Upper lobe of right lung (tissue), 1 donor: ENCODE data around the gene HOXD9. TPM values are rescaled to one million over a fixed set of nuclear protein-coding genes. Genes with fewer than 3 reads are reported as not detected.

Experiments
- ATAC-seq: fragments of 200-7000 bp; cut with Tn5 transposase; one replicate; pipeline ENCODE4 v1.9.1; 2020; ENCODE audit warnings: mild to moderate bottlenecking, moderate library complexity
- DNase-seq: peaks from one replicate; pipeline ENCODE4 v3.0.0-alpha.2; 2020
- H3K27ac ChIP-seq: fragments of 200-600 bp; one replicate; pipeline ENCODE4 v1.8.0; 2022
- H3K27me3 ChIP-seq: fragments of 200-600 bp; one replicate; pipeline ENCODE4 v1.8.0; 2022; ENCODE audit warnings: mild to moderate bottlenecking
- H3K36me3 ChIP-seq: fragments of 200-600 bp; one replicate; pipeline ENCODE4 v1.8.0; 2022
- H3K4me1 ChIP-seq: fragments of 200-600 bp; one replicate; pipeline ENCODE4 v1.8.0; 2022
- H3K4me3 ChIP-seq: fragments of 200-600 bp; one replicate; pipeline ENCODE4 v1.8.0; 2022; ENCODE audit warnings: mild to moderate bottlenecking
- H3K9me3 ChIP-seq: fragments of 200-600 bp; one replicate; pipeline ENCODE4 v1.8.0; 2022
- CTCF ChIP-seq: fragments of 200-600 bp; IDR thresholded peaks from one replicate; pipeline ENCODE4 v1.8.0; 2022; ENCODE audit warnings: antibody characterized with exemption
- intact Hi-C: fragments of 100-400 bp; cut with DNase I; formaldehyde crosslinking; loops from one replicate; pipeline ENCODE4 v1.11.0; 2022
- total RNA-seq: library from RNA; stranded (reverse); fragmentation: NEBNext Ultra II Directional; extraction: Animal tissue kit (Norgen Biotek cat#: 25700); gene quantifications from one replicate; pipeline ENCODE4 v1.2.1, GENCODE V29; 2021
- donor health status: DM: no; HTN: yes; CAD: no; lungs with severe emphysema.

Gene HOXD9
- total RNA-seq, 1 donor from 2014 or later, result 1.6 TPM

DNA sequence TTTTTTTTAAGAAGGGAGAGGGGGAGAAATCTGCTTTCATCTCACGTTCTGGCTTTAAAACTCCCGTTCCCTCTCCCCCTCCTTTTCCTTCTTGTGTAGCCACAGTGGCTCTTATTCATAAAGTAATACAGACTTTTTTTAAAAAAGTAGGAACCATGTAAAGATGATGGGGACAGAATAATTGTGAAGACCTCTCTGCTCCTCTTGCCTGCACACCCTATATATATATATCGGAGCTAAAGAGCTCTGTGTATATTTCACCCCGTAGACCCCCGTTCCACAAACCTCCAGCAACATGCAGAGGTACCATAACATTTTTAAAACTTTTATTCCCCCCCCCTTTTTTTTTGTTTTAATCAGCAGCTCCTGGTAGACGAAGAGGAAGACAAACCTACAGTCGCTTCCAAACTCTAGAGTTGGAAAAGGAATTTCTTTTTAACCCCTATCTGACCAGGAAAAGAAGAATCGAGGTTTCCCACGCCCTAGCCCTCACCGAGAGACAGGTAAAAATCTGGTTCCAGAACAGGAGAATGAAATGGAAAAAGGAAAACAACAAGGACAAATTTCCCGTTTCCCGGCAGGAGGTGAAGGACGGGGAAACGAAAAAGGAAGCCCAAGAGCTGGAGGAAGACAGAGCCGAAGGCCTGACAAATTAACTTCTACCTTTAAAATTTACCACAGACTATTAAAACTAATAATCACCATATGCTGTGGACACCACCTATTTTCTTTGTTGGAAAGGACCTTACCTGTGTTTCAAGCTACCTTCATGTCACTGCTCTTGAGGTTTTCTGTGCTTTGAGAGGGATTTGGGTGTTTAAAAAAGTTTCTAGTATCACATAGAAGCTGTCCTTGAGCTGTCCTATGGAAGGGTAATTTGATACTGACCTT lies 8.7 kb downstream of the HOXD9 start:
- Histone ChIP-seq H3K27me3 (peaks cover 94% of the 10 kb centered on the region), H3K9me3 (no peaks in the 10 kb centered on the region), H3K36me3 (no peaks in the 10 kb centered on the region), H3K4me3 (peak overlapping the region; percentile 26), H3K27ac (no peak overlapping the region), H3K4me1 (peaks cover 5% of the 10 kb centered on the region)
- TF ChIP-seq CTCF, result no peak
- DNase-seq, result no peak
- ATAC-seq, result no peak
- intact Hi-C loops, result loop anchor here (10.0 kb wide), 2 partner anchors 324 to 424 kb away; no protein-coding TSS in a partner anchor

- H3K27me3 ChIP-seq, result peaks cover 94% of the 10 kb centered on the region
- ATAC-seq, result no peak
- DNase-seq, result no peak
- peaks cover 11% of the 10 kb centered on the region for H3K4me1 ChIP-seq
- no peaks in the 10 kb centered on the region for H3K9me3 ChIP-seq
- intact Hi-C loops, result loop anchor here (10.0 kb wide), 2 partner anchors 323 to 423 kb away; no protein-coding TSS in a partner anchor
- H3K36me3 ChIP-seq, result no peaks in the 10 kb centered on the region
- H3K4me3 ChIP-seq, result no peak overlapping the region
- H3K27ac ChIP-seq, result no peak overlapping the region
- no peak for TF ChIP-seq CTCF
Observed at GRCh38 chr2:176131848-176132158, 9.3 kb downstream of the HOXD9 start.

DNA sequence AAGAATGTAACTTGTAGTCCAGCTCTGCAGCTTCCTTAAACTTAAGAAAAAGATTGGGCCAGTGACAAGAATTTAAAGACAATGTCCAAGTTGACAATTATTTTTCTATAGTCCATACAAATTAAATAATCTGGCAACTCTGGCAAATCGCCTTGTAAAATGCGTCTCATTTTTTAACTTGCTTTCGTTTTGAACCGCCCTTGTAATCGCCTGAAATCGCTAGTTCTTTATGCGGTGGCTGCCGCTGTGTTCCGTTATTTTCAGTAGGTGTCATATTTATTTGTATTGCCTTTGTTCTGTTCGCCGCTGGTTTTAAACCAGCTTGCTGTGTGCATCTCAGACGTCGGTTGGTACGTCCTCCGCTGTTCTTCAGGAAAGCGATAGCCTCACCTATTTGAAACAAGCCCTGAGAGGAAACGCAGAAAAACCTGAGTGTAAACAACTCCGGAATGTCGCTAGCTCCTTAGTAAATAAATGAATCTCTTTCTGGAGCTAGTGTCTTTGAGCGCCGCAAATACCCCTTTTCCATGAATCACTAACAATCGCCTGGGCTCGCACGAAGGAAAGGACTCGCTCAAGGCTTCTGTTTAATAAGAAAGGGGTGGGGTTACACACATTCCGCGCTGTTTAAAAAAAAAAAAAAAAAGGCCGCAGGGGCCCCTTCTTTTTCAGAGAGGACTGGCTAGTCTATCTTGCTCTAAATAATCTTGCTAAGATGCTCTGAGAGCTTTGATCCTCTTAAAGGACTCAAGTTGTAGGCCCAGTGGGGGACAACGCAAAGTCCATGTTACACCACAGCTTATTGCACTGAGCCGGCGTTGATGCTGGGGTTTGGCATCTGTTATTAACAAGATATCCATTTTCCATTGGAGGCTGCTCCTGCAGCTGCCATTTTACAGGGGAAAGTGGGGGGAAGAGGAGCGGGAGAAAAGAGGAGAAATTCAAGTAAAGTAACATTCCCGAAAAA lies 10.0 kb downstream of the HOXD9 start:
- Histone ChIP-seq H3K36me3 (no peaks in the 10 kb centered on the region), H3K9me3 (no peaks in the 10 kb centered on the region), H3K4me1 (peaks cover 12% of the 10 kb centered on the region), H3K4me3 (peak overlapping the region; percentile 17), H3K27ac (no peak overlapping the region), H3K27me3 (peaks cover 94% of the 10 kb centered on the region)
- DNase-seq (no peak), ATAC-seq (no peak)
- intact Hi-C loops, result loop anchor here (10.0 kb wide), 2 partner anchors 322 to 422 kb away; no protein-coding TSS in a partner anchor
- TF ChIP-seq CTCF, result no peak

DNA sequence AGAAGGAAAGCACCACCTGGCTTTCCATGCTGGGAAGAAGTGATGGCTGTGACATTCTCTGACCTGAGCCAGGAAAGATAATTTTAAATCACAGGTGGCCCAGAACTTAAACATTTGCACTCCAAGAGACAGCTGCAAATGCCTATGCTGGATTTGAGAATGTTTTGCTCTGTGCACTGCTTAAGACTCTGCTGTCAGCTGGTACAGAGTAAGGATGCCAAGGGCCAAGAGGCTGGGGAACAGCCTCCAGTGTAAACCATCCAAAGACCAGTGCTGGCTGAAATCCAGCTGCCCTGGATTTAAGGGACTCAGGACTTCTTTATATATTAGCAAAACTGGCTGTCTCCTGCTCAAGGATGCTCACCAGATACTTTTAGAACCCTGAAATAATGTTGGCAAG lies 10.9 kb downstream of the HOXD9 start:
- intact Hi-C loops, result loop anchor here (10.0 kb wide), 2 partner anchors 321 to 421 kb away; no protein-coding TSS in a partner anchor
- H3K27ac ChIP-seq, result no peak overlapping the region
- no peaks in the 10 kb centered on the region for H3K36me3 ChIP-seq
- H3K4me1 ChIP-seq, result peaks cover 12% of the 10 kb centered on the region
- no peak for DNase-seq
- no peak overlapping the region for H3K4me3 ChIP-seq
- no peaks in the 10 kb centered on the region for H3K9me3 ChIP-seq
- H3K27me3 ChIP-seq, result peaks cover 96% of the 10 kb centered on the region
- ATAC-seq, result no peak
- TF ChIP-seq CTCF, result no peak

DNA sequence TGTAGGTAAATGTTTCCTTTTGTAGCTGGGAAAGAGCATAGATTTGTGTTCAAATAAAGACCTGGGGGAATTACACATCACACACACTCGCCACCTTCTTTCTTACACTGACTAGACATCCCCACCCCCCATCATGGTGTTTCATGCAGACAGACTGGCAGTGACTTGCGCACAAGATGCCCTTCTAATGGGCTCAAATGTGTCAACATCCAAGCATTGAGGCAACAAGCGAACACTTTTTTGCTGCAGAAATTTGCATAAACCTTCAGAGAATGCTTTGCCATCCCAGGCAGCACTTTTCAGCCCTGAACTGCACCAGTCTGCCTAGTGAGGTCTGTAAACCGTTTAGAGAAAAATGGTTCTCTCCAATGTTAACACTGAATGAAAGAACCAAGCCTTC lies 11.5 kb downstream of the HOXD9 start:
- Histone ChIP-seq H3K4me3 (no peak overlapping the region), H3K4me1 (peaks cover 12% of the 10 kb centered on the region), H3K27ac (no peak overlapping the region), H3K27me3 (peaks cover 96% of the 10 kb centered on the region), H3K36me3 (no peaks in the 10 kb centered on the region), H3K9me3 (no peaks in the 10 kb centered on the region)
- ATAC-seq (no peak), DNase-seq (no peak)
- TF ChIP-seq CTCF, result no peak
- intact Hi-C loops, result loop anchor here (10.0 kb wide), 2 partner anchors 321 to 421 kb away; no protein-coding TSS in a partner anchor
